IMR-90 (cell line): ENCODE data around the gene NKD1. TPM values are rescaled to one million over a fixed set of nuclear protein-coding genes. Genes with fewer than 3 reads are reported as not detected.

Source experiments
- ATAC-seq: fragments of 200-7000 bp; cut with Tn5 transposase; 2 replicates; pipeline ENCODE4 v1.9.1; 2020; ENCODE audit warnings: low read depth, mild to moderate bottlenecking, moderate library complexity
- BruUV-seq: library from RNA; stranded (reverse); fragments of 400-500 nt; replicated peaks from 2 replicates; lab custom pipeline; 2021; lab: Mats Ljungman, UMichigan
- CTCF ChIA-PET: fragments of 300-600 bp; formaldehyde crosslinking; extraction: SDS; loops from one replicate; lab custom pipeline; 2021; ENCODE audit warnings: antibody characterized with exemption; lab: Yijun Ruan, JAX
- POLR2A ChIA-PET: fragments of 300-600 bp; sonication (Branson Sonifier 250); formaldehyde crosslinking; loops from one replicate; lab custom pipeline; 2022; ENCODE audit warnings: antibody characterized with exemption; ENCODE audit not compliant: unreplicated experiment; lab: Charles Lee
- DNase-seq: peaks from one replicate; pipeline ENCODE4 v3.0.0; 2013
- H2AFZ ChIP-seq: replicated peaks from 2 replicates; pipeline ENCODE3; 2013; ENCODE audit warnings: low read length, mild to moderate bottlenecking; ENCODE audit not compliant: poor library complexity
- H2AK5ac ChIP-seq: 2 replicates; pipeline ENCODE4 v1.6.1; 2013; ENCODE audit warnings: low read depth, low read length, inconsistent platforms
- H2AK9ac ChIP-seq: replicated peaks from 2 replicates; pipeline ENCODE3; 2013; ENCODE audit warnings: mild to moderate bottlenecking, low read depth, low read length, moderate library complexity; ENCODE audit not compliant: poor library complexity
- H2BK120ac ChIP-seq: 2 replicates; pipeline ENCODE4 v1.6.1; 2013; ENCODE audit warnings: low read depth, low read length, inconsistent platforms
- H2BK15ac ChIP-seq: 3 replicates; pipeline ENCODE4 v1.6.1; 2013; ENCODE audit warnings: low read depth, low read length, inconsistent platforms
- H2BK20ac ChIP-seq: 2 replicates; pipeline ENCODE4 v1.6.1; 2013; ENCODE audit warnings: low read depth, mild to moderate bottlenecking, inconsistent platforms, low read length, moderate library complexity
- H2BK5ac ChIP-seq: 2 replicates; pipeline ENCODE4 v1.6.1; 2013; ENCODE audit warnings: mild to moderate bottlenecking, low read depth, low read length, inconsistent platforms; ENCODE audit not compliant: poor library complexity, severe bottlenecking
- H3K14ac ChIP-seq: replicated peaks from 2 replicates; pipeline ENCODE4 v1.6.1; 2013; ENCODE audit warnings: low read depth, low read length, inconsistent platforms
- H3K18ac ChIP-seq: 2 replicates; pipeline ENCODE4 v1.6.1; 2013; ENCODE audit warnings: low read depth, low read length, control low read depth
- H3K23ac ChIP-seq: 2 replicates; pipeline ENCODE4 v1.6.1; 2013; ENCODE audit warnings: low read depth, low read length, inconsistent platforms
- H3K27ac ChIP-seq: 2 replicates; pipeline ENCODE4 v1.5.1; 2013; ENCODE audit warnings: mild to moderate bottlenecking, control low read depth, low read length; ENCODE audit not compliant: insufficient read depth
- H3K27me3 ChIP-seq: 2 replicates; pipeline ENCODE4 v1.6.1; 2013; ENCODE audit warnings: low read length; ENCODE audit not compliant: control insufficient read depth, insufficient read depth
- H3K36me3 ChIP-seq: 2 replicates; pipeline ENCODE4 v1.6.1; 2013; ENCODE audit warnings: low read length, mixed read lengths; ENCODE audit not compliant: control insufficient read depth, insufficient read depth
- H3K4ac ChIP-seq: 2 replicates; pipeline ENCODE4 v1.6.1; 2013; ENCODE audit warnings: low read depth, low read length, inconsistent platforms
- H3K4me1 ChIP-seq: 2 replicates; pipeline ENCODE4 v1.6.1; 2013; ENCODE audit warnings: low read length, mixed read lengths; ENCODE audit not compliant: control insufficient read depth, insufficient read depth
- H3K4me2 ChIP-seq: 2 replicates; pipeline ENCODE4 v1.6.1; 2013; ENCODE audit warnings: low read depth, mild to moderate bottlenecking, control low read depth, low read length, moderate library complexity
- H3K4me3 ChIP-seq: 2 replicates; pipeline ENCODE4 v1.5.1; 2013; ENCODE audit warnings: low read depth, mild to moderate bottlenecking, control low read depth, low read length, moderate library complexity; ENCODE audit not compliant: insufficient read depth
- H3K56ac ChIP-seq: 2 replicates; pipeline ENCODE4 v1.6.1; 2013; ENCODE audit warnings: low read length, inconsistent platforms; ENCODE audit not compliant: insufficient read depth; ENCODE audit errors: extremely low read depth
- H3K79me1 ChIP-seq, 2 experiments: 2 replicates each; pipeline ENCODE4 v1.6.1; 2013; ENCODE audit warnings: low read length in 2 of 2, inconsistent platforms in 1 of 2, low read depth in 1 of 2
- H3K9ac ChIP-seq: 2 replicates; pipeline ENCODE4 v1.6.1; 2013; ENCODE audit warnings: low read depth, low read length, control low read depth
- H3K9me1 ChIP-seq: 2 replicates; pipeline ENCODE4 v1.6.1; 2013; ENCODE audit warnings: low read length, inconsistent platforms; ENCODE audit not compliant: insufficient read depth
- H3K9me3 ChIP-seq: 2 replicates; pipeline ENCODE4 v1.6.1; 2013; ENCODE audit warnings: low read length; ENCODE audit not compliant: control insufficient read depth, insufficient read depth
- H4K20me1 ChIP-seq: 2 replicates; pipeline ENCODE4 v1.6.1; 2013; ENCODE audit warnings: low read length, inconsistent platforms; ENCODE audit not compliant: insufficient read depth
- H4K5ac ChIP-seq: 2 replicates; pipeline ENCODE4 v1.6.1; 2013; ENCODE audit warnings: mild to moderate bottlenecking, low read depth, low read length, control low read depth
- H4K8ac ChIP-seq, 2 experiments: 2 replicates each; pipeline ENCODE4 v1.6.1; 2013; ENCODE audit warnings: low read depth in 2 of 2, low read length in 2 of 2, control low read depth in 1 of 2, inconsistent platforms in 1 of 2
- H4K91ac ChIP-seq: 2 replicates; pipeline ENCODE4 v1.6.1; 2013; ENCODE audit warnings: low read depth, low read length, inconsistent platforms; ENCODE audit not compliant: insufficient read depth
- BHLHE40 ChIP-seq: fragments of 150-350 bp; IDR thresholded peaks from 2 replicates; pipeline ENCODE4 v1.6.1; 2016; ENCODE audit warnings: mild to moderate bottlenecking, low read depth, low read length
- CEBPB ChIP-seq: IDR thresholded peaks from 2 replicates; pipeline ENCODE4 v1.6.1; 2012; ENCODE audit warnings: low read depth, low read length, improper control_type of control experiment
- CHD1 ChIP-seq: IDR thresholded peaks from 2 replicates; pipeline ENCODE4 v1.6.1; 2012; ENCODE audit warnings: low read depth, low read length, improper control_type of control experiment
- ELK1 ChIP-seq: fragments of 150-350 bp; IDR thresholded peaks from 2 replicates; pipeline ENCODE4 v1.6.1; 2016; ENCODE audit warnings: low read depth, mild to moderate bottlenecking, low read length, moderate library complexity, borderline replicate concordance
- FOS ChIP-seq: fragments of 150-350 bp; IDR thresholded peaks from 2 replicates; pipeline ENCODE4 v1.6.1; 2016; ENCODE audit warnings: low read depth, low read length
- MAFK ChIP-seq: IDR thresholded peaks from 2 replicates; pipeline ENCODE4 v1.6.1; 2012; ENCODE audit warnings: low read depth, low read length, improper control_type of control experiment
- MAZ ChIP-seq: IDR thresholded peaks from 2 replicates; pipeline ENCODE4 v1.6.1; 2012; ENCODE audit warnings: low read depth, mild to moderate bottlenecking, low read length, improper control_type of control experiment, moderate library complexity, borderline replicate concordance
- MXI1 ChIP-seq: IDR thresholded peaks from 2 replicates; pipeline ENCODE4 v1.6.1; 2012; ENCODE audit warnings: low read depth, mild to moderate bottlenecking, low read length, moderate library complexity, borderline replicate concordance
- NFE2L2 ChIP-seq: fragments of 150-350 bp; IDR thresholded peaks from 2 replicates; pipeline ENCODE4 v1.6.1; 2016; ENCODE audit warnings: low read depth, mild to moderate bottlenecking, low read length
- POLR2A ChIP-seq: IDR thresholded peaks from 2 replicates; pipeline ENCODE4 v1.6.1; 2012; ENCODE audit warnings: mild to moderate bottlenecking, low read depth, low read length
- RAD21 ChIP-seq: IDR thresholded peaks from 2 replicates; pipeline ENCODE4 v1.6.1; 2012; ENCODE audit warnings: low read length, improper control_type of control experiment
- RCOR1 ChIP-seq: IDR thresholded peaks from 2 replicates; pipeline ENCODE4 v1.6.1; 2012; ENCODE audit warnings: mild to moderate bottlenecking, low read length, improper control_type of control experiment; ENCODE audit not compliant: insufficient replicate concordance
- RFX5 ChIP-seq: IDR thresholded peaks from 2 replicates; pipeline ENCODE4 v1.8.0; 2012; ENCODE audit warnings: low read depth, mild to moderate bottlenecking, low read length, moderate library complexity
- SMC3 ChIP-seq: fragments of 150-350 bp; IDR thresholded peaks from 2 replicates; pipeline ENCODE4 v1.6.1; 2016; ENCODE audit warnings: low read depth, mild to moderate bottlenecking, antibody characterized with exemption, low read length, moderate library complexity
- WGBS, 2 experiments: methylation state at CpG; one replicate each; pipeline versions ENCODE4 v1.1.5 to v1.1.7; 2013; ENCODE audit warnings: missing lambda C conversion rate in 2 of 2; ENCODE audit not compliant: insufficient read length in 1 of 2; ENCODE audit errors: extremely low coverage in 2 of 2; 5-methylcytosine and 5-hydroxymethylcytosine counted together
- dilution Hi-C: fragments of 300-500 bp; cut with HindIII; formaldehyde crosslinking; loops from one replicate; pipeline ENCODE4 v1.14.3; 2018; ENCODE audit warnings: low sequenced_read_pairs; ENCODE audit not compliant: unreplicated experiment
- in situ Hi-C: fragments of 300-500 bp; cut with MboI; formaldehyde crosslinking; loops from 3 replicates; pipeline ENCODE4 v1.14.3; 2019; ENCODE audit warnings: low sequenced_read_pairs, inconsistent platforms, mixed read lengths
- intact Hi-C: fragments of 100-400 bp; cut with micrococcal nuclease; formaldehyde crosslinking; loops from 2 replicates; pipeline ENCODE4 v1.10.0; 2022
- polyA plus RNA-seq, 3 experiments: library from polyadenylated mRNA; depleted of rRNA; stranded (reverse); fragments of >200 nt; gene quantifications; 2 replicates each; pipeline ENCODE4 v1.2.3, GENCODE V29; 2012; ENCODE audit warnings: low replicate concordance in 1 of 3
- total RNA-seq: library from RNA; depleted of rRNA; stranded (reverse); fragments of >200 nt; gene quantifications from 2 replicates; pipeline ENCODE4 v1.2.3, GENCODE V29; 2012
- TF ChIP-seq, protein P1 (sequence below): conservative IDR thresholded peaks from 2 replicates; pipeline ENCODE4 v1.5.1; 2012; ENCODE audit warnings: mild to moderate bottlenecking, low read depth, low read length, improper control_type of control experiment
- TF ChIP-seq, protein P2 (sequence below): fragments of 150-350 bp; IDR thresholded peaks from 2 replicates; pipeline ENCODE4 v1.6.1; 2017; ENCODE audit warnings: mild to moderate bottlenecking, antibody characterized with exemption, low read length, low read depth

Gene NKD1
- total and polyA plus RNA-seq, 2 of the 4 experiments (the other 2 are of a cell fraction) = not detected

GRCh38 chr16:50587543-50587942 is 39.3 kb downstream of the NKD1 start:
- Histone ChIP-seq H3K4me2 (no peak overlapping the region), H4K8ac (no peak overlapping the region), H2AK5ac (no peak overlapping the region), H4K91ac (no peak overlapping the region), H2AFZ (no peak overlapping the region), H3K9me3 (no peaks in the 10 kb centered on the region), H2BK120ac (no peak overlapping the region), H2BK15ac (no peak overlapping the region), H3K27me3 (peaks cover 7% of the 10 kb centered on the region), H2BK20ac (no peak overlapping the region), H3K14ac (no peak overlapping the region), H3K9me1 (no peaks in the 10 kb centered on the region), H4K5ac (no peak overlapping the region), H2AK9ac (no peak overlapping the region), H3K23ac (no peak overlapping the region), H2BK5ac (no peak overlapping the region), H3K4me1 (no peaks in the 10 kb centered on the region), H3K9ac (no peak overlapping the region), H3K27ac (no peak overlapping the region), H3K4ac (no peak overlapping the region), H3K18ac (no peak overlapping the region), H3K36me3 (no peaks in the 10 kb centered on the region), H3K79me1 (no peaks in the 10 kb centered on the region), H3K56ac (no peak overlapping the region), H4K20me1 (no peaks in the 10 kb centered on the region), H3K4me3 (no peak overlapping the region)
- WGBS, 2 experiments = 60% methylated on average over 1 of the region's 2 CpGs; no CpG with 5 or more reads in 1 of the 2 experiments
- TF ChIP-seq POLR2A (no peak), MAZ (no peak), NFE2L2 (no peak), BHLHE40 (no peak), CEBPB (no peak), FOS (no peak), ELK1 (no peak), RCOR1 (no peak), MXI1 (no peak), MAFK (no peak), CHD1 (no peak), SMC3 (no peak), RFX5 (no peak), RAD21 (no peak)
- TF ChIP-seq, protein P1, sequence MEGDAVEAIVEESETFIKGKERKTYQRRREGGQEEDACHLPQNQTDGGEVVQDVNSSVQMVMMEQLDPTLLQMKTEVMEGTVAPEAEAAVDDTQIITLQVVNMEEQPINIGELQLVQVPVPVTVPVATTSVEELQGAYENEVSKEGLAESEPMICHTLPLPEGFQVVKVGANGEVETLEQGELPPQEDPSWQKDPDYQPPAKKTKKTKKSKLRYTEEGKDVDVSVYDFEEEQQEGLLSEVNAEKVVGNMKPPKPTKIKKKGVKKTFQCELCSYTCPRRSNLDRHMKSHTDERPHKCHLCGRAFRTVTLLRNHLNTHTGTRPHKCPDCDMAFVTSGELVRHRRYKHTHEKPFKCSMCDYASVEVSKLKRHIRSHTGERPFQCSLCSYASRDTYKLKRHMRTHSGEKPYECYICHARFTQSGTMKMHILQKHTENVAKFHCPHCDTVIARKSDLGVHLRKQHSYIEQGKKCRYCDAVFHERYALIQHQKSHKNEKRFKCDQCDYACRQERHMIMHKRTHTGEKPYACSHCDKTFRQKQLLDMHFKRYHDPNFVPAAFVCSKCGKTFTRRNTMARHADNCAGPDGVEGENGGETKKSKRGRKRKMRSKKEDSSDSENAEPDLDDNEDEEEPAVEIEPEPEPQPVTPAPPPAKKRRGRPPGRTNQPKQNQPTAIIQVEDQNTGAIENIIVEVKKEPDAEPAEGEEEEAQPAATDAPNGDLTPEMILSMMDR = no peak
- TF ChIP-seq, protein P2, sequence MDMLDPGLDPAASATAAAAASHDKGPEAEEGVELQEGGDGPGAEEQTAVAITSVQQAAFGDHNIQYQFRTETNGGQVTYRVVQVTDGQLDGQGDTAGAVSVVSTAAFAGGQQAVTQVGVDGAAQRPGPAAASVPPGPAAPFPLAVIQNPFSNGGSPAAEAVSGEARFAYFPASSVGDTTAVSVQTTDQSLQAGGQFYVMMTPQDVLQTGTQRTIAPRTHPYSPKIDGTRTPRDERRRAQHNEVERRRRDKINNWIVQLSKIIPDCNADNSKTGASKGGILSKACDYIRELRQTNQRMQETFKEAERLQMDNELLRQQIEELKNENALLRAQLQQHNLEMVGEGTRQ = no peak
- in situ Hi-C loops (no loop called here), dilution Hi-C loops (no loop called here), intact Hi-C loops (no loop called here)
- ChIA-PET POLR2A (no interaction called here), CTCF (no interaction called here)
- BruUV-seq = no TSS peak
- ATAC-seq (no peak), DNase-seq (no peak)
